NCI-H524 treated with DMSO at 0.1 percent for 48 hours (cell line): ENCODE data around the gene USP17L25.
"Not testable (repeated sequence)": the region's sequence is repeated elsewhere in the genome, so short reads cannot be mapped to it uniquely, and the experiment has no call there.

Source experiments
- DNase-seq: peaks from one replicate; lab custom pipeline; 2025; lab: John Stamatoyannopoulos, UW

USP17L25 gene

GRCh38 chr4:9329611-9330010 lies at the start of gene USP17L25:
TSS of gene USP17L25 (plus strand) at chr4:9329911. CDS start at chr4:9329911, 0 bp downstream.
- DNase-seq, result not testable (repeated sequence)

- DNase-seq, result not testable (repeated sequence)
Observed at GRCh38 chr4:9324191-9324590, 5.5 kb upstream of the USP17L25 start.

- not testable (repeated sequence) for DNase-seq
Observed at GRCh38 chr4:9324865-9325264, 4.8 kb upstream of the USP17L25 start, which contains the start of gene USP17L24. TSS of gene USP17L24 (plus strand) at chr4:9325165. CDS start at chr4:9325165, 0 bp downstream.

- DNase-seq, result not testable (repeated sequence)
Observed at GRCh38 chr4:9334358-9334757, 4.6 kb downstream of the USP17L25 start, which contains the start of gene USP17L26. TSS of gene USP17L26 (plus strand) at chr4:9334658. CDS start at chr4:9334658, 0 bp downstream.

GRCh38 chr4:9339103-9339502 lies 9.4 kb downstream of the USP17L25 start, which contains the start of gene USP17L5:
TSS of gene USP17L5 (plus strand) at chr4:9339403. CDS start at chr4:9339403, 0 bp downstream.
- not testable (repeated sequence) for DNase-seq

- not testable (repeated sequence) for DNase-seq
Observed at GRCh38 chr4:9343848-9344247, 14.1 kb downstream of the USP17L25 start, which contains the start of gene USP17L27. TSS of gene USP17L27 (plus strand) at chr4:9344148. CDS start at chr4:9344148, 0 bp downstream.

- DNase-seq, result not testable (repeated sequence)
Observed at GRCh38 chr4:9348593-9348992, 18.9 kb downstream of the USP17L25 start, which contains the start of gene USP17L28. TSS of gene USP17L28 (plus strand) at chr4:9348893. CDS start at chr4:9348893, 0 bp downstream.

- not testable (repeated sequence) for DNase-seq
Observed at GRCh38 chr4:9350866-9351265, 21.2 kb downstream of the USP17L25 start.

- not testable (repeated sequence) for DNase-seq
Observed at GRCh38 chr4:9353338-9353737, 23.6 kb downstream of the USP17L25 start, which contains the start of gene USP17L29. TSS of gene USP17L29 (plus strand) at chr4:9353638. CDS start at chr4:9353638, 0 bp downstream.

- DNase-seq, result not testable (repeated sequence)
Observed at GRCh38 chr4:9362829-9363228, 33.1 kb downstream of the USP17L25 start, which contains the start of gene USP17L30. TSS of gene USP17L30 (plus strand) at chr4:9363129. CDS start at chr4:9363129, 0 bp downstream.

GRCh38 chr4:9379881-9380280 lies 50.2 kb downstream of the USP17L25 start:
- DNase-seq, result not testable (repeated sequence)
